Stimulated activated naive CD4-positive, alpha-beta T cell treated with Interleukin-2 at 50 U/mL for 16 hours (primary cell): Measurements from ENCODE around the gene PLK5.

Experiments used
- DNase-seq: peaks from one replicate; lab custom pipeline; 2025; lab: John Stamatoyannopoulos, UW

PLK5 gene

DNA sequence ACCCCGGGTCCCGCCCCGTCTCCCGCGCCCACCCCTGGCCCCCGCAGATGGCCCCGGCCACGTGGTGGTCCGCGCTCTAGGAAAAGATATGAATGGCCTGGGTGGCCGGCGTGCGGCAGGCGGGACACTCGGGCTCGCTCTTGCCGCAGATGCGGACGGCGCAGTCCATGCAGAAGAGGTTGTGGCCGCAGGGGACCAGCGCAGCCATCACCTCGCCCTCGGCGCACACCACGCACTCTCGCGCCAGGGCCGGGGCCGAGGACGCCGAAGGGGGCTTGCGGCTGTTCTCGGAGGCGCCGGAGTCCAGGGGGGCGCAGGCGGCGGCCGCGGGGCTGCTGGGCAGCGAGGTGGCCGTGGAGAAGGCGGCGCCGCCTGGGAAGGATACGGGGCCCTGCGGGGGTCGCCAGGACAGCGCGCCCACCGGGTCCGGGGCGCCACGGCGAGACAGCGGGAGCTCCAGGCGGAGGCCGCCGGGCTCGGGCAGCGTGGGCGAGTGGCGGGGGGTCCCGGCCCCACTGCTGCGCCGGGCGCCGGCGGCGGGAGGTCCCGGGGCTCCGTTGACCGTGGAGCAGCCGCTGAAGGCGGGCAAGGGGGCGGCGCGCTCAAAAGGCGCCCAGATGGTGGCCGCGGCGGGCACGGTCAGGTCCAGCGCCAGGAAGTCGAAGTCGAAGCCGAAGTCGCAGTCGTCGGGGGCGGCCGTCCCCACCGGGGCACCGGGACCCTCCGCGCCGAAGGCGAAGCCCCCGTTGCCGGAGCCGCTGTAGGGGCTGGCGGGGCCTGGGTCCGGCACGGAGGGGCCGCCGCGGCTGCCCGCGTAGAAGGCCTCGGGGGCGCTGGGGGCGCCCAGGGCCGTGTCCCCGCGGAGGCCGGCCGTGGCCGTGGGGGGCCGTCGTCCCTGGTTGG, 31.9 kb downstream of the PLK5 start:
- DNase-seq: no peak

DNA sequence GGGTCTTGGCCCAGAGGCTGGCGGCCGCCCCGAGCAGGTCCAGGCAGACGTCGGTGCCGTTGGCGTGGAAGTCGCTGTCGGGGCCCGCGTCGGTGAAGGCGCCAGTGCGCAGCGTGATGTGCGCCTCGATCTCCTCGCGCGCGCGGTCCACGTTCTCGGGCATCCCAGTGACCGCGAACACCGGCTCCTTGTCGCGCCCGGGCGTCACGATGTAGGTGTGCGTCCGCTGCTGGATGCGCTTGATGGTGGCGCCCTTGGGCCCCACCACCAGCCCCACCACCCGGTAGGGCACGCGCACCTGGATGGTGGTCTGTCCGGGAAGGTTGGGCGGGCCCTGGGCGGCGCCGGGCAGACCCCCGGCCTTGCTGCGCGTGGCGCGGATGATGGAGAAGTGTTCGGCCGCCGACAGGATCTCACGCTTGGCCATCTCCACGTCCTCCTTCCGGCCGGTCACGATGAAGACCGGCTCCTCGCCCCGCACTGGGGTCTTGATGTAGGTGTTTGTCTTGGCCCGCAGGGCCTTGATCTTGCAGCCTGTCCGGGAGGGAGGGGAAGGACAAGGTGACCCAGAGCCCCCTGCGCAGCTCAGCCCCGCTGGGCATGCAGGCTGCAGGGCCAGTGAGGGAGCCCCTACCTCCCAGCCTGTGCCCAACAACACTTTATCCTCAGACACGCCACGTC, 32.7 kb downstream of the PLK5 start:
- no peak for DNase-seq

DNA sequence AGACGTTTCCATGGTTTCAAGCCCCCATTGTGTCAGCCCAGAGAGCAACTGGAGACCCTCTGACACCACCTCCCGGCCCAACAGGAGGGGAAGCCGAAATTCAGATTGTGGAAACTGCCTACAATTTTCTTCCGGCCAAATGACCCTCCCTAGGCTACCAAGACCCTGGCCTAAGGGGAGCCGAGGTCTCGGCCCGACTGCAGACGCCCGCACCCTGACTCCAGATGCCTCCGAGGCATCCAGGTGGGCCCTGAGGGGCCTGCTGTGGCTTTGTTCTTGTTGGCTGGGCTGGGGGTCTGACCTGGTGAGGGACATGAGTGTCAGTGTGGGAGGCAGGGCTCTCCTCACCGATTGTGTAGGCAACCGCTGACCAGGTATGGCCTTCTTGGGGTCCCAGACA, 34.7 kb downstream of the PLK5 start:
- DNase-seq: no peak

DNA sequence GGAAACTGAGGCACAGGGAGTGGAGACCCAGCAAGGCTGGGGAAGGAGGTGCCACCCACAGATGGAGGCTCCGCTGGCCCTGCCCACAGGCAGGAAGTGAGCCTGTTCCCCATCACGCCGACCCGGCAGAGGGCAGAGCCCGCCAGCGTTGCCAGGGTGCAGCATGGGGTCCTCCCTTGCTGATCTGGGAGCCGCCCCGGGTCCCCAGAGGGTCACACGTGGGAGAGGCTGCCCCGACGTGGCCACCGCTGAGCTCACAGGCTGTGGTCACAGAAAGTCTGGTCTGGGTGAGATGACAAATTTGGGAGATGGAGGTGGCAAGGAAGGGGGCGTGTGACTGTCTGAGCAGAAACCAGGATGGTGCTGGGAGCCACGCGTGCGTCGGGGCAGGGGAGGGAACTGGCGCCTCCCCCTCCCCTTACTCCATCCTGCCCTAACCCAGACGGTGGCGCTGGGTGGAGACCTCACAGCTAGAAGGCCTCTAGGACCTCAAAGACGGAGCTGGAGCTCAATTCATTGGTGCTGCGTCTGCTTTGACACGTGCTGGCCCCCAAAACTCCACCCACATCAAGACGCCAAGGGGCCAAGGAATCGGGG, 36.5 kb downstream of the PLK5 start:
- no peak for DNase-seq

DNA sequence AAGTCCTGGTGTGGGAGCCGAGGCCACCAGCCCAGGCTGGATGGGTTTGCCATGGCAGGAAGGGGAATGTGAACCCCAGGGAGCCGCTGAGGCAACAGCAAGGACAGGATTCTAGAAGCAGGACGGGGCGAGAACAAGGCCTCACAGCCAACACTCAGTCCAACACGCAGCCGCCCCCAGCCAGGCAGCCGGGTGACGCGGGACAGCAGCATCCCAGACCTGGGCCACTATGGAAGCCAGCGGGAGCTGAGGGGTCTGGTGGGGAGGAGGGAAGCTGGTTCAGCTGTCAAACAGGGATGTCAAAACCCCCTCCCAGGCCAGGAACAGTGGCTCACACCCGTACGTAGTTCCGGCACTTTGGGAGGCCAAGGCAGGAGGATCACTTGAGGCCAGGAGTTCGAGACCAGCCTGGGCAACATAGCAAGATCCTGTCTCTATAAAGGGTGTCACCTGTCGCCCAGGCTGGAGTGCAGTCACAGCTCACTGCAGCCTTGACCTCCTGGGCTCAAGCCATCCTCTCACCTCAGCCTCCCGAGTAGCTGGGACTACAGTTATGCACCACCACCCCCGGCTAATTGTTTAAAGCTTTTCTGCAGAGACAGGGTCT, 37.5 kb downstream of the PLK5 start:
- no peak for DNase-seq

DNA sequence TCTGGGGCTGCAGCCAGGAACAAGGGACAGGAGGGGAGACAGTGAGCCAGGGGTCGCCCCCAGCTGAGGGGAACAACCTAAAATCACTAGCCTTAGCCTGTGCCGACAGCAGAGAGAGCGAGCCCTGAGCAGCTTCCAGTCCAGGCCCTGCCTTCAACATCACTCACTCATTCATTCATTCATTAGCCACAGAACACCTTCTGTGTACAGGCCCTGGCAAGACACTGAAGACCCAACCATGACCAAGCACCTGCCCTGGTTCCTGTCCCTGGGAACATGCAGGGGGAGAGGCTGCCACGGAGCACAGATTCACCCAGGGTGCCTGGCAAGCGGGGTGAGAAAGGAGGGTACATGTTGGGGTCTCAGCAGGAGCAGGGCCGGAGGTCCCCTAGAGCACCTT, 39.4 kb downstream of the PLK5 start:
- DNase-seq: no peak

DNA sequence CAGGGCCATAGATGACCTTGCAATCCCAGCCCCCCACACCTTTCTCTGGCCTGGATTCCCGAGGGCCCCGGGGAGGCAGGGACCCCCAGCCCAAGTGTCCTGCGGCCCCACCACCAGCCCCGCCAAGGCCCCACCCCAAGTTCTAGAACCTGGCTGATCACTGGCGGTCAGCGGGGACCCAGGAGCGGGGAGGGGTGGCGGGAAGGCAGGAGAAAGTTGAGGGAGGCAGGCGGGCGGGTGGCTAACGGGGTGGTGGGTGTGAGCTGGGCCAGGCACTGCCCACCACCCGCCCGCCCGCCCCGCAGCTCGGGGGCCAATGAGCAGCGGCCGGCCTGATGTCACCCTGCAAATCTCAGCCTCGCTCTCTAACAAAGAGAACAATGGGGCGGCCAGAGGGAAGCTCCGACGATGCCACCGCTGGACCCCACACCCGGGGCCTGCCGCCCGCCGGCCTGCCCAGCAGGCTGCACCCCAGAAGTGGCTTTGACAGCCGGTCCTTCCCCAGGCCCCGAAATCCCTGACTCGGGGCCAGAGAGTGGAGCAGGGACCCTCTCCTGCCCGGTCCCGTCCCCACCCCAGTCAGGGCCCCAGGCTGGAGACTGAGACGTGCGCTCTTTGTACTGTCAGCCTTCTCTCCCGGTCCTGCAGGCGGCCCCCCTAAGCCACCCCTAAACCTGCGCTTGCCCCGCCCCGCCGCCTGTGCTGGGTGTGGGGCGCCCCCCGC, 42.7 kb downstream of the PLK5 start:
- DNase-seq: no peak

DNA sequence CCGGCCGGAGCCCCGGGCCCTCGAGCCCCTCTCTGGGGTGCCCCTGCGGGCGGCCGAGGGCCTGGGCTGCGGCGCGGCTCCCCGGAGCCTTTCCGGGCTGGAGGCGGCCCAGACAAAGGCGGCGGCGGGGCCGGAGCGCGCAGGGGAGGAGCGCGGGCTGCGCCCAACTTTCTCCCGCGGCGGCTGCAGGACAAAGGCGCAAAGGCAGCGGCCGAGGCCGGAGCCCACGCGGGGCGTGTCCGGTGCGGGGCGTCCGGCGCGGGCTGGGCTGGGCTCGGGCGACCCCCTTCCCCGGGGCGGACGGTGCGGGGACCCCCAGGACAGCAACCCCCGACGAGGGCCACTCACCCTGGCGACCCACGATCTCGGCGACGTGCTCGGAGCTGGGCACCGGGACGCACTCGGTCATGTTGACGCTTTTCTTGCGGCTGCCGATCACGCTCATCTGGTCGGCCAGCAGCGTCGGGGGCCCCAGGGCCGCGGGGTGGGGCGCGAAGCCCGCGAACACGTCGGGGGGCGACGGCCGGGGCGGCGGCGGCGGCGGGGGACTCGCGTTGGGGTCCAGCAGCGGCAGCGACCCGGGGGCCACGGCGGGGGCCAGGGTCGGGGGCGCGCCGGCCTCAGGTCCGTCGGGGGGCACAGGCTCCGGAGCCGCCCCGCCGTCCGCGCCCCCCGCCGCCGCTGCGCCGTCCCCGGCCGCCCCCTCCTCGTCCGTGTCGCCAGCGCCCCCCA, 43.4 kb downstream of the PLK5 start:
- DNase-seq: no peak

DNA sequence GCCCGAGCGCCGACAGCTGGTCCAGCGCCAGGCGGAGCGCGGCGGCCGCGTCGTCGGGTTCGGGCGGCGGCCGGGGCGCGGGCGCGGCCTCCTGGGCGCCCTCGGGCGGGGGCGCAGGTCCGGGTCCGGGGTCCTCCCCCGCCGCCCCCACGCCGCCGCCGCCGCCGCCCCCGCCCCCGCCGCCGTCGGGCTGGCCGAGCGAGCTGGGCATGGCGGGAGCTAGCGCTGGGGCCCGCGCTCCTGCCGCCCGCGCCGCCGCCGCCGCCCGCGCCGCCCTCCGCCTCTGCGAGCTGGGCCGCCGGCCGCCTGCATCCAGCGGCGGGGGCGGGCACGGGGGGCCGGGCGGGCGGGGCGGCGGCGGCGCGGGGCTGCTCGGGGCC, 44.0 kb downstream of the PLK5 start:
- no peak for DNase-seq

DNA sequence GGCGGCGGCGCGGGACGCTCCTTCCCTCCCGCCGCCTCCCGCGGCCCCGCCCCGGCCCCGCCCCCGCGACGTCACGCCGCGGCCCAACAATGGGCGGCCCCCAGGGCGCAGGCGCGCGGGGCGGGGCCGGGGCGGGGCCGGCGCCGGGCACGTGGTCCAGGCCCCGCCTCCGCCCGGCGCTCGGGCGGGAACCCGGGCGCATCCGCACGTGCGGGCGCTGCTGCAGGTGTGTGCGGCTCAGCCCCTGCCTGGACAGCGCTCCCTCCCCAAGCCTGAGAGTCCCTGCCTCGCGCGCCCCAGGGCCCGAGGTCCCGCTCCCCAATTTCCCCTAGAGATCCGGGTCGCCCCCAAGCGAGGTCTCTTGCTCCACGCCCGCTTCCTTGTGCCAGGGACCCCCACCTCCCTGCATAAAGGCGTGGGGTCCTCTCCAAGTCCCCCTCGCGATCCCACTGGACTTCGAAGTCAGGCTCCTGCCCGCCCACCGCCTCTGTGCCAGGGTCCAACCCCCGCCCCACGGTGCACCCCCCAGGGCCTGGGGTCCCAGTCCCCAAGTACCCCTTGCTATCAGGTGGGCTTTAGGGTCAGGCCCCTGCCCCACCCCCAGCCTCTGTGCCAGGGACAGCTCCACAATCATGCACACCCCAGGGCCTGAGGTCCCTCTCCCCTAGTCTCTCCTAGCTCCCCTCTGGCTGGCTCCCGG, 44.6 kb downstream of the PLK5 start, which contains the start of gene MEX3D:
Gene MEX3D, minus strand, starts transcription at position 6 of the 700 bp plus-strand sequence. CDS start 267 bp downstream, outside the sequence.
- DNase-seq: peak; percentile 63

DNA sequence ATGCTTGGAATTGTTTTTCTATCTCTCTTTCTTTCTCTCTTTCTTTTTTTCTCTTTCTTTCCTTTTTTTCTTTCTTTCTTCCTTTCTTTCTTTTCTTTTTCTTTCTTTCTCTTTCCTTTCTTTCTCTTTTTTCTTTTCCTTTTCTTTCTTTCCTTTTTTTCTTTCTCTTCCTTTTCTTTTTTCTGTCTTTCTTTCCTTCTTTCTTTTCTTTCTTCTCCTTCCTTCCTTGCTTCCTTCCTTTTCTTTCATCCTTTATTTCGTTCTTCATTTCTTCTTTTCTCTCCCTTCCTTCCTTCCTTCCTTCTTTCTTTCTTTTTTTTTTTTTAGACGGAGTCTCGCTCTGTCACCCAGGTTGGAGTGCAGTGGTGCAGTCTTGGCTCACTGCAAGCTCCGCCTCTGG, 46.1 kb downstream of the PLK5 start:
- DNase-seq: no peak

DNA sequence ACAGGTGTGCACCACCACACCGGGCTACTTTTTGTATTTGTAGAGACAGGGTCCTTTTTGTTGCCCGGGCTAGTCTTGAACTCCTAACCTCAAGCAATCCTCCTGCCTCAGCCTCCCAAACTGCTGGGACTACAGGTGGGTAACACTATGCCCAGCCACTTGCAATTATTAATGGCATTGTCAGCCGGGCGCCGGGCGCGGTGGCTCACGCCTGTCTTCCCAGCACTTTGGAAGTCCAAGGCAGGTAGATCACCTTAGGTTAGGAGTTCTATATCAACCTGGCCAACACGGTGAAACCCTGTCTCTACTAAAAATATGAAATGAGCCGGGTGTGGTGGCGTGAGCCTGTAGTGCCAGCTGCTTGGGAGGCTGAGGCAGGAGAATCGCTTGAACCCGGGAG, 47.0 kb downstream of the PLK5 start:
- DNase-seq: no peak

DNA sequence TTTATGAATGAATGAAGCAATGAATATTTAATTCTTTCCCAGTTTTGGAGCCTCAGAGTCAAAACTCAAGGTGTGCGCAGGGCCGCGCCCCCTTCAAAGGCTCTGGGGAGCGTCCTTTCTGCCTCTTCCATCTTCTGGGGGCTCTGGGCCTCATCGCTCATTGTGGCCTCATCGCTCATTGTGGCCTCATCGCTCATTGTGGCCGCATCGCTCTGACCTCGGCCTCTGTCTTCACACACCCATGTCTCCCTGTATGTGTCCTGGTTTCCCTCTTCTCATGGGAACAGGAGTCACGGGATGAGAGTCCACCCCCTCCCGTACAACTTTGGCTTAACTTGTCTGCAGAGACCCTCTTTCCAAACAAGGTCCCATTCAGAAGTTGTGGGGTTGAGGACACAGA, 47.5 kb downstream of the PLK5 start:
- DNase-seq: no peak

DNA sequence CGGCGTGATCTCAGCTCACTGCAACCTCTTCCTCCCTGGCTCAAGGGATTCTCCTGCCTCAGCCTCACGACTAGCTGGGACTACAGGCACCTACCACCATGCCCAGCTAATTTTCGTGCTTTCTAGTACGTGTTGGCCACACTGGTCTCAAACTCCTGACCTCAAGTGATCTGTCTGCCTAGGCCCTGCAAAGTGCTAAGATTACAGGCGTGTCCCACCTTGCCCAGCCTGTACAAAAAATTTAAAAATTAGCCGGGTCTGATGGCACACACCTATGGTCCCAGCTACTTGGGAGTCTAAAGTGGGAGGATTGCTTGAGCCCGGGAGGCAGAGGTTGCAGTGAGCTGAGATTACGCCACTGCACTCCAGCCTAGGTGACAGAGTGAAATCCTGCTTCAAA, 48.9 kb downstream of the PLK5 start:
- no peak for DNase-seq

DNA sequence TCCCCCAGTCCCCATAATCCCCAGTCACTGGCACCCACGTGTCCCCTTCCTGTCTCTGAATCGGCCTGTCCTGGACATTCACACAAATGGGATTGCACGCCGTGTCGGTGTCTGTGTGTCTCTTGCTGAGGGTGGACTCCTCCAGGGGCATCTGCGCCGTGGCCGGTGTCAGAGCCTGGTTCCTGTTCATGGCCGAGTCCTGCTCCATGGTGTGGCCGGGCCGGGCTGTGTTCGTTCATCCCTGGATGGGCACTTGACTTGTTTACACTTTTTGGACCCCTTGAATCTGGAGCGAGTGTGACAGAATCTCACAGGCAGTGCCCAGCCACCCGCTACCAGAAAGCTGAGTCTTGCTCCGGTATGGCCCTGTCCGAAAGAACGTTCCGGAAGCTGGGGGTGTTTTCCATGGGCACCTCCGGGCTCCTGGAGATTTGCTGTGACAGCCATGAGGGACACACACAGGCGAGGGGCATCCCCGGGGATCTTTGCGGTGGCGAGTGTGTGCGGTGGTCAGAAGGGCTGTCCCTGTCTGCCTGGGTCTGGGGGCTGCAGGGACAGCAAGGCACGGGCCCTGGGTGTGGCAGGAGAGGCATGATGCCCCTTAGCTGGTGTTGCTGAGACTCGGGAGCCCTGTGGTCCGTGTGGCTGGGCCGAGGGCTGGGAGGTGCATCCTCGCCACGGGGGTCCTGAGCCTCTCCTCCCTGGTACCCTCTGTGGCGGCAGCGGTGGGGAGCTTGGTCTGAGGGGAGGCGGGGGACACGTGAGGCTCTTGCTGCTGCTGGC, 50.7 kb downstream of the PLK5 start:
- no peak for DNase-seq

DNA sequence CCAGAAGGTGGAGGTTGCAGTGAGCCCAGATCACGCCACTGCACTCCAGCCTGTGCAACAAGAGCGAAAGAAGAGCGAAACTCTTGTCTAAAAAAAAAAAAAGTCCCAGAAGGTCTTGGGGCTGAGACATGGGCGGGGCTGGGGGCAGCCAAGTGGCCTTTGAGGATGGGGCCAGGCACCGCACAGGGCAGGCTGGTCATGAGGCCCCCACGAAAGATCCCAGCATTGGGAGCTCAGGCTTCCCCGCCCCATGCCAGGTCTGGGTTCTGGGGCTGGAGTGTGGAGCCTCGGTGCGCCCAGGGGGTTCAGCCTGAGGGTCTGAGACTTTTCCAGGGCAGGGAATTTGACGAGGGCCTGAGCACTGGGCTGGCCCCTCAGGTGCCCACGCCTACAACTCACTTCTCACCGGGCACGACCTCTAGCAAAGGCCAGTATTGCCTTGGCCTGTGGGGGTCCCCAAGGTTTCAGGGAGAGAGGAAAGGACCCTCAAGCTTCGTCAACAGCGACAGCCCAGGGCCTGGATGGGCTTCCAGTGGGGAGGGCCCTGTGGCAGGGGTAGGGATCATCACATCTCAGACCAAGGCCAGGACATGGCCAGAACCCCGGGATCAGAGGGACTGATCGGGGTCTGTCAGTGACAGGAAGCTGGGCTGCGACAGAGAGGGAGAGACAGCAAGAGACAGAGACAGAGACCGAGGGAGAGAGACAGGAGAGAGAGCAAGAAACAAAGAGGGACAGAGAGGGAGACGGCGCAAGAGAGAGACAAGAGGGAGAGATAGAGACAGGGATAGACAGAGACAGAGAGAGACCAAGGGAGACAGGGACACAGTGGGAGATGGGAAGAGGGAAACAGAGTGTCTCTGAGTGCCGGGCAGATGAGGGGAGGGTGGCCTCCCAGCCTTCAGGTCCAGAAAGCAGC, 51.7 kb downstream of the PLK5 start:
- DNase-seq: no peak

DNA sequence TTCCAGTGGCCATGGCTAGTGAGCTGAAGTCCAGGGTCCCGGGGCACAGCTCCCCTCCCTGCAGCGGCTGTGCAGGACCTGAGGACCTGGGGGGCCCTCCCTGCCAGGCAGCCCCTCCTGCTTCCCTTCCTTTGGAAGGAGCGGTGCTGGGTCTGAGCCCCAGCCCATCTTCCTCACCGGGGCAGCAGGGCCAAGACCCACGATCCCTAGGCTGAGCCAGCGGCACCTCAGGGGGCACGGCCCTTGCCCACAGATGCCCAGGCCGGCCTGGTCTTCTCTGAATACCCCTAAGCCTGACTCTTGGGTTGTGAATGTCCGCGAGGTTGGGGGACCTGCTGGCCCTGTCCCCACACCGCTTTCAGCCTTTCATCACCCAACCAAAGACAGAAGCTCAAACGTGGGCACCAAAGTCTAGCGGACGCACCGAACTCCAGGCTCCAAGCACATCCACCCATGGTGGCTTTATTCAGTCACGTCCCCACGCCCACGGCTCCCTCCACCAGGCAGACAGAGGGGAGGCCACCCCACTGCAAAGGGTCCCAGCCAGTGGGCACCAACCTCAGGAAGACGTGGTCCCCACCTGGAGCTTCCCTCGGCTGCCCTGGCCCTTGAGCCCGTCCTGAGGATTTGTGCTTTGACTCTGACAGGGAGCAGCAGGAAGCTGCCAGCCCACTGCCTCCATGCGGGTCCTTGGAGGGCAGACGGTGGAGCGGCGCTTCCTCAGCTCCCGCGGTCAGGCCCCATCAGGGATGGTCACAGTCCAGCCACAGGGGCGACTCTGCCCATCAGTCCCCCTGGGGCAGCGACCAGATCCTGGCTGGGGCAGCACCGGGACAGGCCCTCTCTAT, 52.6 kb downstream of the PLK5 start:
- DNase-seq: no peak
